ENCODE measurements around the gene MED12L.

Gene MED12L

GRCh38 chr3:151431940-151432339 lies 346.5 kb downstream of the MED12L start:
- Histone ChIP-seq H3F3A (ENCODE audit: low read depth) (no peaks in the 10 kb centered on the region), H3K9me2 (replicated peaks; ENCODE audit: low read depth, low read length) (no peaks in the 10 kb centered on the region), H4K20me1 (ENCODE audit: insufficient read depth, low read length, poor library complexity, severe bottlenecking) (no peaks in the 10 kb centered on the region), H3K79me2 (ENCODE audit: insufficient read depth, low read length) (no peaks in the 10 kb centered on the region), H3K4me3 (ENCODE audit: low read length, poor library complexity, severe bottlenecking) (no peak overlapping the region), H3K4me1 (ENCODE audit: insufficient read depth, low read length, poor library complexity, severe bottlenecking) (peaks cover 15% of the 10 kb centered on the region), H3K27me3 (ENCODE audit: insufficient read depth, low read length, poor library complexity, severe bottlenecking) (no peaks in the 10 kb centered on the region), H2AFZ (ENCODE audit: low read length) (no peak overlapping the region), H3K4me2 (ENCODE audit: low read depth, low read length, poor library complexity, severe bottlenecking) (no peak overlapping the region), H3K9me3 (ENCODE audit: insufficient read depth, low read depth, low read length) (no peaks in the 10 kb centered on the region), H3K9ac (ENCODE audit: low read depth, low read length, poor library complexity, severe bottlenecking) (no peak overlapping the region), H3K36me3 (ENCODE audit: insufficient read depth, low read length) (peaks cover 52% of the 10 kb centered on the region; the same call in 1 of the 2 replicates)
- TF ChIP-seq CTCF (conservative IDR thresholded peaks at IDR 0.05; ENCODE audit: low read length): no peak

- Histone ChIP-seq H3K9me3 (ENCODE audit: insufficient read depth, low read depth, low read length) (no peaks in the 10 kb centered on the region), H2AFZ (ENCODE audit: low read length) (no peak overlapping the region), H3K9ac (ENCODE audit: low read depth, low read length, poor library complexity, severe bottlenecking) (no peak overlapping the region), H3K79me2 (ENCODE audit: insufficient read depth, low read length) (no peaks in the 10 kb centered on the region), H3F3A (ENCODE audit: low read depth) (no peaks in the 10 kb centered on the region), H3K27me3 (ENCODE audit: insufficient read depth, low read length, poor library complexity, severe bottlenecking) (no peaks in the 10 kb centered on the region), H3K4me3 (ENCODE audit: low read length, poor library complexity, severe bottlenecking) (no peak overlapping the region), H3K9me2 (replicated peaks; ENCODE audit: low read depth, low read length) (no peaks in the 10 kb centered on the region), H3K4me1 (ENCODE audit: insufficient read depth, low read length, poor library complexity, severe bottlenecking) (peaks cover 15% of the 10 kb centered on the region), H3K36me3 (ENCODE audit: insufficient read depth, low read length) (peaks cover 55% of the 10 kb centered on the region; the same call in 1 of the 2 replicates), H4K20me1 (ENCODE audit: insufficient read depth, low read length, poor library complexity, severe bottlenecking) (no peaks in the 10 kb centered on the region), H3K4me2 (ENCODE audit: low read depth, low read length, poor library complexity, severe bottlenecking) (no peak overlapping the region)
- TF ChIP-seq CTCF (conservative IDR thresholded peaks at IDR 0.05; ENCODE audit: low read length): no peak
- no peak for TF ChIP-seq EZH2phosphoT487 (IDR thresholded peaks at IDR 0.05; ENCODE audit: borderline replicate concordance)
Measured at GRCh38 chr3:151432616-151433372, 347.3 kb downstream of the MED12L start.

GRCh38 chr3:151434151-151434890 lies 348.9 kb downstream of the MED12L start:
- Histone ChIP-seq H3K9me3 (ENCODE audit: insufficient read depth, low read depth, low read length) (no peaks in the 10 kb centered on the region), H3K9me2 (replicated peaks; ENCODE audit: low read depth, low read length) (no peaks in the 10 kb centered on the region), H3K4me1 (ENCODE audit: insufficient read depth, low read length, poor library complexity, severe bottlenecking) (peaks cover 15% of the 10 kb centered on the region), H2AFZ (ENCODE audit: low read length) (no peak overlapping the region), H3K4me3 (ENCODE audit: low read length, poor library complexity, severe bottlenecking) (no peak overlapping the region), H3K79me2 (ENCODE audit: insufficient read depth, low read length) (no peaks in the 10 kb centered on the region), H3K9ac (ENCODE audit: low read depth, low read length, poor library complexity, severe bottlenecking) (no peak overlapping the region), H3K4me2 (ENCODE audit: low read depth, low read length, poor library complexity, severe bottlenecking) (no peak overlapping the region), H3K27me3 (ENCODE audit: insufficient read depth, low read length, poor library complexity, severe bottlenecking) (no peaks in the 10 kb centered on the region), H3F3A (ENCODE audit: low read depth) (no peaks in the 10 kb centered on the region; the same call in 1 of the 2 replicates), H4K20me1 (ENCODE audit: insufficient read depth, low read length, poor library complexity, severe bottlenecking) (no peaks in the 10 kb centered on the region), H3K36me3 (ENCODE audit: insufficient read depth, low read length) (peaks cover 45% of the 10 kb centered on the region; the same call in 1 of the 2 replicates)
- TF ChIP-seq CTCF (conservative IDR thresholded peaks at IDR 0.05; ENCODE audit: low read length) (no peak), EZH2phosphoT487 (IDR thresholded peaks at IDR 0.05; ENCODE audit: borderline replicate concordance) (no peak)

All from Loucy (cell line).